ENCODE measurements around the gene HENMT1. TPM values are rescaled to one million over a fixed set of nuclear protein-coding genes. Genes with fewer than 3 reads are reported as not detected.
A peak's percentile ranks its signal among the peaks of the same experiment; 100 is the strongest.
"Not testable (repeated sequence)": the region's sequence is repeated elsewhere in the genome, so short reads cannot be mapped to it uniquely, and the experiment has no call there.

The HENMT1 gene
- total RNA-seq (10 to 100 TPM; 29.6 to 31.3 TPM), polyA plus RNA-seq (55.2 TPM)

DNA sequence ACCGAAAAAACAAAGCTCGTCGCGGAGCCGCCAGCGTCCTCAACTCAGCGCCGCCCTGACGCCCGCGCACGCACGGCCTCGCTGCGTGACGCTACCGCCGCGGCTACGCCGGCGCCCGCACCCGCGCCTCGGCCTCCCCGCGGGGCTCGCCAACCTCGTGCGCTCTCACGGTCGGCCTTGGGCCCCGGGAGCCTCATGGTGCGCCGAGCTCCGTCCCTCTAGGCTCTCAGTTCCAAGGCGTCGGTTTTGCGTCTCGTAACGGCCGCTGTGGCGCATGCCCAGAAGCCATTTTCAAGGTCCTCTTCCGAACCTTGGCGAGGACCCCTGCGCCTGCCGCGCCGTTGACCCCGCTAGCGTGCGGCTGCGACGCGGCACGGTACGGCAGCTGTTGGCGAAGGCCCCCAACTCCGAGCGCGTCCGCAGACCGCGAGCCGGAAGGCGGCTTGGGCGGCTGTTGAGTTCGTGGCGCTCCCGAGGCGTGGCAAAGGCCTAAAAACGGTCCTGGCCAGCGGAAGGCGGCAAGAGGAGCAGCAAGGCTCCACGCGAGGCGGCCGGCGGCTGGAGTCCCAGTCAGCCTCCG is at the start of gene HENMT1:
Gene HENMT1 (minus strand): TSS at position 64 of the 580 bp plus-strand sequence. CDS start 1,209 bp downstream, outside the sequence.
- no peaks in the 10 kb centered on the region for H3K36me3 ChIP-seq (ENCODE audit: insufficient read depth, low read length)
- Mint-ChIP-seq H3K4me3 (peak within 1 kb of the TSS; percentile 87 to 95 (median 88)), H3K4me1 (peaks cover 35 to 64% (median 53%) of the 10 kb centered on the region in 3 donors), H3K27me3 (no peaks in the 10 kb centered on the region), H3K27ac (peak within 1 kb of the TSS; percentile 95 to 100 (median 98)), H3K36me3 (peaks cover 0 to 22% (median 4%) of the 10 kb centered on the region in 3 donors), H3K9me3 (no peaks in the 10 kb centered on the region)
- peak within 1 kb of the TSS; percentile 94 for H3K27ac ChIP-seq (ENCODE audit: low read depth, low read length)
- no peaks in the 10 kb centered on the region for H3K9me3 ChIP-seq (ENCODE audit: low read length)
- peaks cover 16% of the 10 kb centered on the region for H3K4me1 ChIP-seq (ENCODE audit: insufficient read depth, low read length)
- CTCF ChIA-PET: interaction anchor here (1.2 to 4.4 kb wide), 9 partner anchors 10 to 100 kb away, joined by 3 to 42 read pairs (median 10); partner anchors contain the start of genes EEIG2 and PRPF38B
- H3K4me3 ChIP-seq (ENCODE audit: low read length): peak within 1 kb of the TSS; percentile 82
- no peaks in the 10 kb centered on the region for H3K27me3 ChIP-seq (ENCODE audit: insufficient read depth, low read length, poor library complexity, severe bottlenecking)
- POLR2A ChIA-PET: interaction anchor here (0.6 to 5.9 kb wide), 10 partner anchors 9 to 1734 kb away, joined by 3 to 224 read pairs (median 5); partner anchors contain the start of genes EEIG2, PRPF38B and SLC25A24
- DNase-seq: peak; percentile 65 to 92 (median 88)

DNA sequence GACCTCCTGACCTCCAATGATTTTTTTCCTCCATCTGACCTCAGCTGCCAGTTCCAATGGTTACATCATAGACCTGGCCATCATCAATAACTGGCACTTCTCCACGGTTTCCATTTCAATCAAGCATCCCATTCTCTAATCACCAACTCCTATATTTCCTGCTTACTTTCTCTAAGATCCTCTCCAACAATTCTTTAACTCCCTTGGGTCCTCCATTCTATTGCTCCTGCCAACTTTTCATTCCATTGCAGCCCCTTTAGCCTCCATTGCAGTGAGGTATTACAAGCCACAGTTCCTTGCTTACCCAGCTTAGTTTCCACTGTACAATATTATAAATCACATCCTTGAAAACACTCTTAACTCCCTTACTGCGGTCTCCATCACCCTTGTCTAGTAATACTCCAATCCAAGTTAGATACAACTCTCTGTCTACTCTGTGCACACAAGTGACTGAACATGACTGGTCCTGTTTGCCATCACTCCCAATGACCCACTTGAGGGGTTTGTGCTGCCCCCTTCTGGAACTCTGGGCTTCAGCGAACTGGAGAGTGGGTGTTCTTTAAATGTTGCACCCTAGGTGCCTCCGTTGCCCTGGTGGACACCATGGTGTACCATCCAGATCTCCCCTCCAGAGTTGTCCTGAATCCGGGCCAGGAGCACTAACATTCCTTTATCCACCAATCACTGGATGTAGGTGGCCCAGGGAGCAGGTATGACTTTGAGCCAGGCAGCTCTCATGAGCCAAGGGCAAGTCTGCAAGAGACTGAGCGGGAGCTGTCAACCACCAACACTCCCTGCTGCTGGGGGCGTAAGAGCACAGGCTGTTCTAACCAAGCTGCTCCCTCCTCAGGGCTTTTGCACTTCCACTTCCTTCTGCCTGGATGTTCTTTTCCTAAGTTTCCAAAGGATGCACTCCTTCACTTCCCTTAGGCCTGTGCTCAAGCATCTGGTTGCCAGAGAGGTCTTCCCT is 48.1 kb upstream of the HENMT1 start:
- H3K4me1 ChIP-seq (ENCODE audit: insufficient read depth, low read length): peaks cover 26% of the 10 kb centered on the region
- H3K27me3 ChIP-seq (ENCODE audit: insufficient read depth, low read length, poor library complexity, severe bottlenecking): no peaks in the 10 kb centered on the region
- Mint-ChIP-seq H3K27me3 (peaks cover 0 to 3% of the 10 kb centered on the region in 2 donors), H3K4me1 (peaks cover 25 to 33% (median 32%) of the 10 kb centered on the region in 3 donors), H3K4me3 (peak overlapping the region in 1 of 7 donors; percentile 1), H3K9me3 (no peaks in the 10 kb centered on the region), H3K27ac (peak overlapping the region in 5 of 8 donors; percentile 12 to 62 (median 60)), H3K36me3 (no peaks in the 10 kb centered on the region)
- CTCF ChIA-PET: interaction anchor here (0.6 to 3.8 kb wide), 13 partner anchors 11 to 197 kb away, joined by 3 to 50 read pairs (median 4); partner anchors contain the start of gene PRPF38B
- DNase-seq: peak; percentile 46 to 81 (median 55)
- H3K4me3 ChIP-seq (ENCODE audit: low read length): no peak overlapping the region
- H3K36me3 ChIP-seq (ENCODE audit: insufficient read depth, low read length): no peaks in the 10 kb centered on the region
- POLR2A ChIA-PET: interaction anchor here (1.0 to 9.5 kb wide), 2 partner anchors 15 to 66 kb away, joined by 3 to 65 read pairs; partner anchors contain the start of gene PRPF38B
- H3K9me3 ChIP-seq (ENCODE audit: low read length): no peaks in the 10 kb centered on the region
- H3K27ac ChIP-seq (ENCODE audit: low read depth, low read length): no peak overlapping the region

DNA sequence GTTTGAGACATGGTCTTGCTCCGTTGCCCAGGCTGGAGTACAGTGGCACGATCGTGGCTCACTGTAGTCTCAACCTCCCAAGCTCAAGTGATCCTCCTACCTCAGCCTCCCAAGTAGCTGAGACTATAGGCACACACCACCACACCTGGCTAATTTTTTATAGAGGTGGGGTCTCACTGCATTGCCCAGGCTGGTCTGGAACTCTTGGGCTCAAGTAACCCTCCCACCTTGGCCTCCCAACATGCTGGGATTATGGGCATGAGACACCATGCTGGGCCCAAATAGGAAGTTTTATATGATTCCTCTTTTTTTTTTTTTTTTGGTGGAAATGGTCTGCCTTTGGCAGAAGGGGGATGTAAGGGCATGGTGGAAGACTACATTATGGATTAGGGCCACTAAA is 45.8 kb upstream of the HENMT1 start:
- H3K36me3 Mint-ChIP-seq: peaks cover 0 to 9% (median under 1%) of the 10 kb centered on the region in 3 donors
- Histone ChIP-seq H3K27ac (ENCODE audit: low read depth, low read length) (no peak overlapping the region), H3K36me3 (ENCODE audit: insufficient read depth, low read length) (no peaks in the 10 kb centered on the region), H3K4me1 (ENCODE audit: insufficient read depth, low read length) (peaks cover 30% of the 10 kb centered on the region), H3K27me3 (ENCODE audit: insufficient read depth, low read length, poor library complexity, severe bottlenecking) (no peaks in the 10 kb centered on the region), H3K9me3 (ENCODE audit: low read length) (no peaks in the 10 kb centered on the region), H3K4me3 (ENCODE audit: low read length) (no peak overlapping the region)
- no peak overlapping the region for H3K4me3 Mint-ChIP-seq
- H3K9me3 Mint-ChIP-seq: no peaks in the 10 kb centered on the region
- CTCF ChIA-PET: no interaction called here
- peaks cover 0 to 3% of the 10 kb centered on the region in 2 donors for H3K27me3 Mint-ChIP-seq
- no peak for DNase-seq
- POLR2A ChIA-PET: interaction anchor here (9.5 kb wide), 1 partner anchor 13 kb away, joined by 65 read pairs; the partner anchor contains the start of gene PRPF38B
- peaks cover 38 to 57% (median 48%) of the 10 kb centered on the region in 3 donors for H3K4me1 Mint-ChIP-seq
- peak overlapping the region in 2 of 8 donors; percentile 19 to 36 for H3K27ac Mint-ChIP-seq

DNA sequence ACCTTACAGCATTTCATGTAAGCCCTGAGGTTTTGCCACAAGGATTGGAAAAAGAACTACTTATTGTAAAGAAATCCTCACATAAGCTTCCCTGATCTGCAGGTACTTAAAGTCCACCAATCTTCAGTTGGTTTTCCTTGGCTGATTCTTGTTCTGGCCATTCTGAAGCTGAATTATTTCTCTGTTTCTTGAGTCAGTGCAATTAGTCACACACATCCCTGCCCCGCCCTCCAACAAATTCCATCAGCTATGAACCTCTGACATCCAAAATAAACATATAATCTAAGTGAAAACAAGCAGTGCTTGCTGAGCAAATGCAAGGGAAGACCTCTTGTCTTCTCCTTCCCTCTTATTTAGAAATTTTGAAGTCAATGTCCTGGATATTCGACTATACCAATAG is 43.6 kb upstream of the HENMT1 start:
- Histone ChIP-seq H3K36me3 (ENCODE audit: insufficient read depth, low read length) (peaks cover 8% of the 10 kb centered on the region), H3K27ac (ENCODE audit: low read depth, low read length) (peak overlapping the region; percentile 11), H3K9me3 (ENCODE audit: low read length) (no peaks in the 10 kb centered on the region), H3K4me3 (ENCODE audit: low read length) (no peak overlapping the region), H3K4me1 (ENCODE audit: insufficient read depth, low read length) (peaks cover 43% of the 10 kb centered on the region), H3K27me3 (ENCODE audit: insufficient read depth, low read length, poor library complexity, severe bottlenecking) (no peaks in the 10 kb centered on the region)
- peaks cover 3 to 29% (median 10%) of the 10 kb centered on the region in 3 donors for H3K36me3 Mint-ChIP-seq
- ChIA-PET CTCF (interaction anchor here (1.3 to 1.7 kb wide), 3 partner anchors 12 to 194 kb away, joined by 3 to 11 read pairs (median 6); partner anchors contain the start of gene PRPF38B), POLR2A (interaction anchor here (9.5 kb wide), 1 partner anchor 11 kb away, joined by 65 read pairs; the partner anchor contains the start of gene PRPF38B)
- H3K4me3 Mint-ChIP-seq: peak overlapping the region in 2 of 7 donors; percentile 71 to 72
- no peaks in the 10 kb centered on the region for H3K27me3 Mint-ChIP-seq
- H3K4me1 Mint-ChIP-seq: peaks cover 48 to 72% (median 63%) of the 10 kb centered on the region in 3 donors
- no peak for DNase-seq
- H3K27ac Mint-ChIP-seq: peak overlapping the region; percentile 83 to 96 (median 93)
- H3K9me3 Mint-ChIP-seq: no peaks in the 10 kb centered on the region

DNA sequence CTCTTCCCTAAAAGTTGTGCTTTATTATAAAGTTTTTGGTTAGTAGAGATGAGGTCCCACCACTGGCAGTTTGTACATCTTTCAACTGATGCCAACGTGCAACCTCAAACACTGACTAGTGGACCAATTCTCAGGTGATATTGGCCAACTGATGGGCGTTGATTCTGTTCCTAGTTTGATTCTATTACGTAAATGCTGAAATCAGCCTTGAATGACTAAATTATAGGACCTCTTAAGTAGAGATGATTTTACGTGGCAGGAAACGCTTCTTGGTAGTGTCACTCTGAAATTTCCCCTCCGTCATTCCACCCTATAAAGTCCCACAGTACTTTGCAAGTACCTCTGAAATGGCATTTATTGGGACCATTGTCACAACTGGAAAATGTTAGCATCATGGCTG is 43.0 kb upstream of the HENMT1 start:
- H3K27me3 Mint-ChIP-seq: no peaks in the 10 kb centered on the region
- ChIA-PET CTCF (interaction anchor here (1.7 kb wide), 1 partner anchor 57 kb away, joined by 6 read pairs; no protein-coding TSS in a partner anchor), POLR2A (interaction anchor here (9.5 kb wide), 1 partner anchor 10 kb away, joined by 65 read pairs; the partner anchor contains the start of gene PRPF38B)
- H3K4me1 Mint-ChIP-seq: peaks cover 50 to 73% (median 64%) of the 10 kb centered on the region in 3 donors
- Histone ChIP-seq H3K36me3 (ENCODE audit: insufficient read depth, low read length) (peaks cover 13% of the 10 kb centered on the region), H3K4me1 (ENCODE audit: insufficient read depth, low read length) (peaks cover 43% of the 10 kb centered on the region), H3K27ac (ENCODE audit: low read depth, low read length) (peak overlapping the region; percentile 65), H3K4me3 (ENCODE audit: low read length) (peak overlapping the region; percentile 6), H3K9me3 (ENCODE audit: low read length) (no peaks in the 10 kb centered on the region), H3K27me3 (ENCODE audit: insufficient read depth, low read length, poor library complexity, severe bottlenecking) (no peaks in the 10 kb centered on the region)
- peak overlapping the region; percentile 83 to 96 (median 93) for H3K27ac Mint-ChIP-seq
- no peaks in the 10 kb centered on the region for H3K9me3 Mint-ChIP-seq
- peaks cover 8 to 34% (median 15%) of the 10 kb centered on the region in 3 donors for H3K36me3 Mint-ChIP-seq
- peak overlapping the region; percentile 64 to 78 (median 72) for H3K4me3 Mint-ChIP-seq
- peak in 2 of 5 donors; percentile 37 to 54 for DNase-seq

DNA sequence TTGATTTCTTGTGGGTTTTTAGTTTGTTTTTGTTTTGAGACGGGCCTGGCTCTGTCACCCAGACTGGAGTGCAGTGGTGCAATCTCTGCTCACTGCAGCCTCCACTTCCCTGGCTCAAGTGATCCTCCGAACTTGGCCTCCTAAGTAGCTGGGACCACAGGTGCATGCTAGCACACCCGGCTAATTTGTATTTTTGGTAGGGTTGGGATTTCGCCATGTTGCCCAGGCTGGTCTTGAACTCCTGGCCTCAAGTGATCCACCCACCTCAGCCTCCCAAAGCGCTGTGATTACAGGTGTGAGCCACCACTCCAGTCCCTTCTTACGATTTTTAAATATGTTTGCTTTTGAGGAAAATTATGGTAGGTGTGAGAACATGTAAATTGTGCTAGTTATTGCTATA is 41.2 kb upstream of the HENMT1 start:
- H3K9me3 Mint-ChIP-seq; H3K27me3 ChIP-seq (ENCODE audit: insufficient read depth, low read length, poor library complexity, severe bottlenecking); DNase-seq; H3K27me3 Mint-ChIP-seq; H3K4me3 ChIP-seq (ENCODE audit: low read length); H3K4me3 Mint-ChIP-seq; H3K9me3 ChIP-seq (ENCODE audit: low read length); H3K27ac ChIP-seq (ENCODE audit: low read depth, low read length): not testable (repeated sequence)
- CTCF ChIA-PET: interaction anchor here (1.3 to 1.7 kb wide), 2 partner anchors 10 to 141 kb away, joined by 5 read pairs; partner anchors contain the start of genes EEIG2 and PRPF38B
- peak overlapping the region in 7 of 8 donors; percentile 43 to 96 (median 66) for H3K27ac Mint-ChIP-seq
- peaks cover 15 to 53% (median 29%) of the 10 kb centered on the region in 3 donors for H3K36me3 Mint-ChIP-seq
- peaks cover 54 to 86% (median 77%) of the 10 kb centered on the region in 3 donors for H3K4me1 Mint-ChIP-seq
- Histone ChIP-seq H3K36me3 (ENCODE audit: insufficient read depth, low read length) (peaks cover 32% of the 10 kb centered on the region), H3K4me1 (ENCODE audit: insufficient read depth, low read length) (peaks cover 52% of the 10 kb centered on the region)
- POLR2A ChIA-PET: interaction anchor here (9.5 kb wide), 1 partner anchor 9 kb away, joined by 65 read pairs; the partner anchor contains the start of gene PRPF38B

DNA sequence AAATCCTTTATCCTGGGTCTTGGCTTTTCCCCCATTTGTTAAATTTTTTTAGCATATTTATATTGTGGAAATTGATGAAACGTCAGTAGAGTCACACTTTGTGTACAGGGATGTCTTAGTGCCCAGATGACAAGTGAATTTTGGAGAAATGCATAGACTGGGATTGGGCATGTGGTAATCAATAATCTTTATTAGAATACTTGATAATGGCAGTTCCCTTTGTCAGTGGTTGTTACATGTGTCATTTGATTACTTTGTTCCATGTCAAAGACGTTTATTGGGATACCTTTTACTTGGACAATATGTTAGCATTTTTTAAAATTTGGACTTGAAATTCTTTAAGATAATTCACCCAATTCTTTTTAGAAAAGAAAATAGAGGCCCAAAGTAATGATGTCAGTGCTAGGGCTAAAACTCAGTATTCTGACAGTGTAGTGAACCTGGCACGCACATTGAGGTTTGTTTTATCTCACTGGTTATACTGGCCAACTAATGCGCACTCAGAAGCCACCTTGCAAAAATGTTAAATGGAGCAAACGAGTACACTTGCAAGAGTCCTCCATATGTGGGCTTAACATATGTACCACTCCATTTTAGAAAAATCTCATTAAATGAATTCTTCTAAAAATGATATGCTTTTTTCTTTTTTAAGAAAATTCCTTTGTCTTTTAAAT is 40.4 kb upstream of the HENMT1 start:
- Histone ChIP-seq H3K27me3 (ENCODE audit: insufficient read depth, low read length, poor library complexity, severe bottlenecking) (no peaks in the 10 kb centered on the region), H3K4me1 (ENCODE audit: insufficient read depth, low read length) (peaks cover 59% of the 10 kb centered on the region), H3K36me3 (ENCODE audit: insufficient read depth, low read length) (peaks cover 40% of the 10 kb centered on the region), H3K9me3 (ENCODE audit: low read length) (no peaks in the 10 kb centered on the region), H3K27ac (ENCODE audit: low read depth, low read length) (no peak overlapping the region), H3K4me3 (ENCODE audit: low read length) (no peak overlapping the region)
- no peak for DNase-seq
- H3K4me3 Mint-ChIP-seq: no peak overlapping the region
- peaks cover 59 to 94% (median 85%) of the 10 kb centered on the region in 3 donors for H3K4me1 Mint-ChIP-seq
- peak overlapping the region in 3 of 8 donors; percentile 50 to 94 (median 61) for H3K27ac Mint-ChIP-seq
- ChIA-PET POLR2A (interaction anchor here (9.5 kb wide), 1 partner anchor 8 kb away, joined by 65 read pairs; the partner anchor contains the start of gene PRPF38B), CTCF (no interaction called here)
- H3K9me3 Mint-ChIP-seq: no peaks in the 10 kb centered on the region
- no peaks in the 10 kb centered on the region for H3K27me3 Mint-ChIP-seq
- H3K36me3 Mint-ChIP-seq: peaks cover 15 to 61% (median 30%) of the 10 kb centered on the region in 3 donors
